Trophoblast cell (in vitro differentiated cells and primary cell): Measurements from ENCODE around the gene STUB1.

Experiments
- DNase-seq, 2 donors: peaks; one replicate each; pipeline ENCODE4 v3.0.0-alpha.2; 2016
- H2AFZ ChIP-seq: 2 replicates; pipeline ENCODE4 v1.6.1; 2013; ENCODE audit warnings: low read length, moderate library complexity, mild to moderate bottlenecking; ENCODE audit not compliant: insufficient read depth, poor library complexity
- H2AK5ac ChIP-seq: 2 replicates; pipeline ENCODE4 v1.6.1; 2013; ENCODE audit warnings: mild to moderate bottlenecking, low read length
- H2BK120ac ChIP-seq: 2 replicates; pipeline ENCODE4 v1.6.1; 2013; ENCODE audit warnings: low read length, mild to moderate bottlenecking, moderate library complexity; ENCODE audit not compliant: insufficient read depth, poor library complexity
- H2BK12ac ChIP-seq: 2 replicates; pipeline ENCODE4 v1.6.1; 2013; ENCODE audit warnings: mild to moderate bottlenecking, low read length, moderate library complexity
- H2BK5ac ChIP-seq: 2 replicates; pipeline ENCODE4 v1.6.1; 2013; ENCODE audit warnings: low read length, low read depth, moderate library complexity, mild to moderate bottlenecking; ENCODE audit not compliant: poor library complexity
- H3K14ac ChIP-seq: 2 replicates; pipeline ENCODE4 v1.6.1; 2013; ENCODE audit warnings: mild to moderate bottlenecking, low read length
- H3K18ac ChIP-seq: 2 replicates; pipeline ENCODE4 v1.6.1; 2013; ENCODE audit warnings: mild to moderate bottlenecking, low read length
- H3K23ac ChIP-seq: 2 replicates; pipeline ENCODE4 v1.6.1; 2013; ENCODE audit warnings: low read length
- H3K27ac ChIP-seq: 2 replicates; pipeline ENCODE4 v1.5.1; 2013; ENCODE audit warnings: low read depth, mild to moderate bottlenecking, inconsistent platforms, low read length, moderate library complexity
- H3K27me3 ChIP-seq: 2 replicates; pipeline ENCODE4 v1.6.1; 2013; ENCODE audit warnings: inconsistent platforms, mild to moderate bottlenecking, low read length, moderate library complexity; ENCODE audit not compliant: insufficient read depth
- H3K36me3 ChIP-seq, 2 experiments: 1 replicate in 1 of 2; 2 replicates in 1 of 2; pipeline ENCODE4 v1.6.1; 2013; ENCODE audit warnings: low read length in 2 of 2, mild to moderate bottlenecking in 2 of 2, moderate library complexity in 1 of 2; ENCODE audit not compliant: insufficient read depth in 2 of 2, control insufficient read depth in 1 of 2
- H3K4ac ChIP-seq: 2 replicates; pipeline ENCODE4 v1.6.1; 2013; ENCODE audit warnings: low read depth, mild to moderate bottlenecking, low read length, moderate library complexity
- H3K4me1 ChIP-seq, 2 experiments: 1 replicate in 1 of 2; 2 replicates in 1 of 2; pipeline ENCODE4 v1.6.1; 2013; ENCODE audit warnings: low read length in 2 of 2, mild to moderate bottlenecking in 2 of 2, moderate library complexity in 1 of 2; ENCODE audit not compliant: insufficient read depth in 2 of 2, control insufficient read depth in 1 of 2
- H3K4me2 ChIP-seq: 2 replicates; pipeline ENCODE4 v1.6.1; 2013; ENCODE audit warnings: inconsistent platforms, mild to moderate bottlenecking, low read length, moderate library complexity
- H3K4me3 ChIP-seq: 2 replicates; pipeline ENCODE4 v1.5.1; 2013; ENCODE audit warnings: mild to moderate bottlenecking, low read depth, low read length, inconsistent platforms
- H3K79me1 ChIP-seq: one replicate; pipeline ENCODE4 v1.6.1; 2013; ENCODE audit warnings: low read length
- H3K79me2 ChIP-seq: 2 replicates; pipeline ENCODE4 v1.6.1; 2013; ENCODE audit warnings: low read length, mild to moderate bottlenecking; ENCODE audit not compliant: control insufficient read depth, insufficient read depth, poor library complexity
- H3K9ac ChIP-seq: 2 replicates; pipeline ENCODE4 v1.6.1; 2013; ENCODE audit warnings: mild to moderate bottlenecking, low read length
- H3K9me3 ChIP-seq: 2 replicates; pipeline ENCODE4 v1.6.1; 2013; ENCODE audit warnings: low read depth, mild to moderate bottlenecking, control low read depth, inconsistent platforms, low read length; ENCODE audit not compliant: insufficient read depth
- H4K12ac ChIP-seq: 2 replicates; pipeline ENCODE4 v1.6.1; 2013; ENCODE audit warnings: low read depth, mild to moderate bottlenecking, low read length, moderate library complexity
- H4K8ac ChIP-seq: 2 replicates; pipeline ENCODE4 v1.6.1; 2013; ENCODE audit warnings: low read depth, mild to moderate bottlenecking, low read length, moderate library complexity
- H4K91ac ChIP-seq: one replicate; pipeline ENCODE4 v1.6.1; 2013; ENCODE audit warnings: low read depth, mild to moderate bottlenecking, low read length, moderate library complexity
- WGBS: extraction: QIAGEN DNeasy Blood & Tissue Kit; methylation state at CpG from one replicate; pipeline ENCODE4 v1.1.7; 2013; ENCODE audit warnings: missing lambda C conversion rate; ENCODE audit not compliant: insufficient read length, insufficient coverage; ENCODE audit errors: extremely low coverage; 5-methylcytosine and 5-hydroxymethylcytosine counted together

Gene STUB1

GRCh38 chr16:657487-657886 is 22.7 kb upstream of the STUB1 start:
- Histone ChIP-seq H3K4me3 (no peak overlapping the region), H2BK12ac (no peak overlapping the region), H4K91ac (no peak overlapping the region), H3K27ac (no peak overlapping the region), H2AK5ac (no peak overlapping the region), H3K4me1 (peaks cover 6 to 8% of the 10 kb centered on the region in 2 experiments), H3K14ac (no peak overlapping the region), H3K27me3 (no peaks in the 10 kb centered on the region), H3K4me2 (no peak overlapping the region), H3K79me2 (no peaks in the 10 kb centered on the region), H2BK5ac (no peak overlapping the region), H3K79me1 (no peaks in the 10 kb centered on the region), H3K9me3 (no peaks in the 10 kb centered on the region), H3K23ac (no peak overlapping the region), H3K9ac (no peak overlapping the region), H4K12ac (no peak overlapping the region), H2BK120ac (no peak overlapping the region), H4K8ac (no peak overlapping the region), H2AFZ (no peak overlapping the region), H3K36me3 (peaks cover 42 to 52% of the 10 kb centered on the region in 2 experiments), H3K4ac (no peak overlapping the region), H3K18ac (no peak overlapping the region)
- WGBS = no CpG with 5 or more reads among the region's 22 CpGs
- DNase-seq = no peak

GRCh38 chr16:658679-659571 is 21.3 kb upstream of the STUB1 start:
- Histone ChIP-seq H4K8ac (no peak overlapping the region), H4K91ac (no peak overlapping the region), H3K79me1 (no peaks in the 10 kb centered on the region), H3K23ac (no peak overlapping the region), H3K18ac (no peak overlapping the region), H3K14ac (no peak overlapping the region), H3K27ac (no peak overlapping the region), H2BK5ac (no peak overlapping the region), H3K9me3 (no peaks in the 10 kb centered on the region), H2AK5ac (no peak overlapping the region), H2BK120ac (no peak overlapping the region), H3K4ac (no peak overlapping the region), H3K27me3 (no peaks in the 10 kb centered on the region), H3K9ac (no peak overlapping the region), H4K12ac (no peak overlapping the region), H3K4me2 (no peak overlapping the region), H3K36me3 (peaks cover 32 to 51% of the 10 kb centered on the region in 2 experiments), H3K4me1 (peaks cover 6 to 8% of the 10 kb centered on the region in 2 experiments), H2AFZ (no peak overlapping the region), H2BK12ac (no peak overlapping the region), H3K4me3 (no peak overlapping the region), H3K79me2 (no peaks in the 10 kb centered on the region)
- WGBS = no CpG with 5 or more reads among the region's 35 CpGs
- DNase-seq = no peak

GRCh38 chr16:659618-660017 is 20.6 kb upstream of the STUB1 start:
- no peak overlapping the region for H3K18ac ChIP-seq
- H3K4ac ChIP-seq = no peak overlapping the region
- H3K14ac ChIP-seq = no peak overlapping the region
- no peaks in the 10 kb centered on the region for H3K79me1 ChIP-seq
- no peak overlapping the region for H3K4me3 ChIP-seq
- no peak overlapping the region for H2BK12ac ChIP-seq
- no peak overlapping the region for H3K9ac ChIP-seq
- WGBS = no CpG with 5 or more reads among the region's 20 CpGs
- H3K36me3 ChIP-seq = peaks cover 30 to 51% of the 10 kb centered on the region in 2 experiments
- H2AFZ ChIP-seq = no peak overlapping the region
- H4K91ac ChIP-seq = no peak overlapping the region
- no peak for DNase-seq
- H3K4me1 ChIP-seq = peaks cover 6 to 8% of the 10 kb centered on the region in 2 experiments
- no peak overlapping the region for H4K12ac ChIP-seq
- no peak overlapping the region for H3K23ac ChIP-seq
- H3K27ac ChIP-seq = no peak overlapping the region
- no peak overlapping the region for H4K8ac ChIP-seq
- H2BK5ac ChIP-seq = no peak overlapping the region
- no peak overlapping the region for H3K4me2 ChIP-seq
- H3K9me3 ChIP-seq = no peaks in the 10 kb centered on the region
- no peaks in the 10 kb centered on the region for H3K27me3 ChIP-seq
- no peak overlapping the region for H2BK120ac ChIP-seq
- H2AK5ac ChIP-seq = no peak overlapping the region
- no peaks in the 10 kb centered on the region for H3K79me2 ChIP-seq

DNA sequence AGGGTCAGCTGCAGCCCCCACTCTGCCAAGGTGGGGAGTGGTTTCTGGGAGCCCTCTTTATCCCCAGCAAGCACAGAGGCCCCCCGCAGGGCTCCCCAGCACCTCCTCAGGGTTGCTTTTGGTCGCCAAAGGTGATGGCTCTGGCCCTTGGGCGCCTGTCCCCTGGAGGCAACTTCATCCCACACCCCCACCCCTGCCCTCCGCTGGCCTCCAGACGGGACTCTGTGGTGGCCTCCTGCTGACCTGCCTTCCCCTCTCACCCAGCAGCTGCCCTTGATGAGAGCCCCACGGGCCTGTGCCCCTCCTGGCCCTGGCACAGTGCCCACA is 20.1 kb upstream of the STUB1 start:
- Histone ChIP-seq H3K9ac (no peak overlapping the region), H4K91ac (no peak overlapping the region), H3K4me2 (no peak overlapping the region), H2BK12ac (no peak overlapping the region), H3K79me1 (no peaks in the 10 kb centered on the region), H2AK5ac (no peak overlapping the region), H3K27me3 (no peaks in the 10 kb centered on the region), H3K4ac (no peak overlapping the region), H3K36me3 (peaks cover 29 to 50% of the 10 kb centered on the region in 2 experiments), H4K12ac (no peak overlapping the region), H2BK5ac (no peak overlapping the region), H2BK120ac (no peak overlapping the region), H3K23ac (no peak overlapping the region), H3K9me3 (no peaks in the 10 kb centered on the region), H3K4me1 (peaks cover 6 to 8% of the 10 kb centered on the region in 2 experiments), H3K27ac (no peak overlapping the region), H4K8ac (no peak overlapping the region), H3K14ac (no peak overlapping the region), H3K4me3 (no peak overlapping the region), H3K79me2 (no peaks in the 10 kb centered on the region), H3K18ac (no peak overlapping the region), H2AFZ (no peak overlapping the region)
- no peak for DNase-seq
- WGBS = no CpG with 5 or more reads among the region's 6 CpGs
